GM23338 (cell line): ENCODE data around the gene PGGT1B.

ENCODE experiments used
- CTCF ChIP-seq, 2 experiments: fragments of 200-600 bp in 1 of 2; sonication (generic) in 1 of 2; conservative IDR thresholded peaks; 2 replicates each; pipeline versions ENCODE4 v1.5.1 to v1.6.1; 2016 to 2017; ENCODE audit warnings: antibody characterized with exemption in 2 of 2, low read depth in 2 of 2, mild to moderate bottlenecking in 2 of 2, moderate library complexity in 1 of 2
- EZH2 ChIP-seq: fragments of 200-600 bp; sonication (generic); IDR thresholded peaks from one replicate; pipeline ENCODE4 v1.8.0; 2017; ENCODE audit warnings: antibody characterized with exemption, mild to moderate bottlenecking, low read depth; ENCODE audit not compliant: unreplicated experiment
- EZH2phosphoT487 ChIP-seq: fragments of 200-600 bp; sonication (generic); IDR thresholded peaks from one replicate; pipeline ENCODE4 v1.8.1; 2018; ENCODE audit warnings: antibody characterized with exemption; ENCODE audit not compliant: unreplicated experiment
- NANOG ChIP-seq: IDR thresholded peaks from 2 replicates; pipeline ENCODE4 v1.6.1; 2016; ENCODE audit warnings: antibody characterized with exemption, borderline replicate concordance
- POLR2AphosphoS5 ChIP-seq: IDR thresholded peaks from 2 replicates; pipeline ENCODE4 v1.6.1; 2016; ENCODE audit warnings: antibody characterized with exemption, low read depth
- REST ChIP-seq: IDR thresholded peaks from one replicate; pipeline ENCODE4 v1.6.1; 2018; ENCODE audit warnings: antibody characterized with exemption; ENCODE audit not compliant: unreplicated experiment
- ZNF114 ChIP-seq: fragments of 250-450 bp; sonication (Bioruptor Pico); IDR thresholded peaks from 2 replicates; pipeline ENCODE4 v1.5.0; 2020; ENCODE audit warnings: mild to moderate bottlenecking, moderate library complexity
- ZNF331 ChIP-seq: fragments of 250-450 bp; sonication (Bioruptor Pico); IDR thresholded peaks from 2 replicates; pipeline ENCODE4 v1.5.0; 2020; ENCODE audit warnings: low read depth, mild to moderate bottlenecking, moderate library complexity
- ZNF462 ChIP-seq: fragments of 250-450 bp; sonication (Bioruptor Pico); IDR thresholded peaks from 2 replicates; pipeline ENCODE4 v1.5.0; 2020; ENCODE audit warnings: mild to moderate bottlenecking, moderate library complexity

GRCh38 chr5:115241881-115242642, 20.6 kb downstream of the PGGT1B start:
- TF ChIP-seq EZH2: no peak
- no peak for TF ChIP-seq ZNF462 (CRISPR knock-in tag)
- TF ChIP-seq CTCF (conservative IDR thresholded peaks at IDR 0.05; ENCODE audit: low read depth in 2 of 2): no peak
- no peak for TF ChIP-seq EZH2phosphoT487
- no peak for TF ChIP-seq ZNF331 (CRISPR knock-in tag)
- no peak for TF ChIP-seq REST
- no peak for TF ChIP-seq POLR2AphosphoS5
- no peak for TF ChIP-seq ZNF114 (CRISPR knock-in tag)
- no peak for TF ChIP-seq NANOG
